ENCODE measurements around the gene HYLS1.
A peak's percentile ranks its signal among the peaks of the same experiment; 100 is the strongest.
"Not testable (repeated sequence)": the region's sequence is repeated elsewhere in the genome, so short reads cannot be mapped to it uniquely, and the experiment has no call there.

HYLS1 gene, protein sequence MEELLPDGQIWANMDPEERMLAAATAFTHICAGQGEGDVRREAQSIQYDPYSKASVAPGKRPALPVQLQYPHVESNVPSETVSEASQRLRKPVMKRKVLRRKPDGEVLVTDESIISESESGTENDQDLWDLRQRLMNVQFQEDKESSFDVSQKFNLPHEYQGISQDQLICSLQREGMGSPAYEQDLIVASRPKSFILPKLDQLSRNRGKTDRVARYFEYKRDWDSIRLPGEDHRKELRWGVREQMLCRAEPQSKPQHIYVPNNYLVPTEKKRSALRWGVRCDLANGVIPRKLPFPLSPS

DNA sequence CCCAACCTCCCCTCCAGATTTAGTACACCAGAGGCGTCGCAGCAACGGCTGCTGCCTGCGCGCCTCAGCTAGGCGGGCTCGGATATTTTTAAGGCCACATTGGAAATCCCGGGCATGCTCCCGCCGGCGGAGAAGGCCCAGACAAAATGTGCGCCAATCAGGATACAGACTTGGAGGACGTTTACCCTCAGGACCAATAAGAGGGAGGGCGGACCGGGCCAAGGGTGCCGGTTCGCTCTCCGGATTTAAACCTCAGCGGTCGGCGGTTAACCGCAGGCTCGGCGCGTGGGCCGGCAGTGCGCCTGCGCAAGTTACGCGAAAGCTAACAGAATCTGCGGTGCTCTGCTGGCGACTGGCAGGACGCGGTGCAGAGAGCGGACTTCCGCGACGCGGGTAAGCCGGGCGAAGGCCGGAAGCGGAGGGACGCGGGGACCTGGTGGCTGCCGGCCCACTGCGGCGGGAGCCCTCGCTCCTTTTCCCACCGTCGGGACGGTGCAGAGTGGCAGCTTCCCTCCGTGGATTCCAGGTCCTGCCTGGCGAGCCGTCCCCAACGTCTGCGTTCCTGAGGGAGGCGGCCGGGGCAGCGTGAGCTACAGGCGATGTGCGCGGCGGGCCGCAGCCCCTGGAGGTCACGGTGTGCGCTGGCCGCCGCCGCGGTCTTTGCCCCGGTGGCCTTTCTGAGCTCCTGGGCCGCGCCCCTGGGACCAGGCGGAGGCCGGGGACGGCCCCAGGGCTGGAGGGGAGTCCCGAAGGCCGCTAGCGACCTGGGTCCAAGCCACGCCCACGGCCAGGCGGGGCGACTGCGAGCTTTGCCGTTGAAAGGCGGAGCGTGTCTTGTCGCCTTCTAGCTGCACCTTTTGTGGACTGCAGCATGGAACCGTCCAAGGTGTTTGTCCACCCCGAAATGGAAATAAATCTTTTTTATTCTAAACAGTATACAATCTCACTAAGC is at the start of gene HYLS1:
HYLS1 (plus strand) TSS at position 296 of the 952 bp plus-strand sequence. CDS start 11,701 bp downstream, outside the sequence.
- DNase-seq (ENCODE audit: low spot score), result peak; percentile 65

DNA sequence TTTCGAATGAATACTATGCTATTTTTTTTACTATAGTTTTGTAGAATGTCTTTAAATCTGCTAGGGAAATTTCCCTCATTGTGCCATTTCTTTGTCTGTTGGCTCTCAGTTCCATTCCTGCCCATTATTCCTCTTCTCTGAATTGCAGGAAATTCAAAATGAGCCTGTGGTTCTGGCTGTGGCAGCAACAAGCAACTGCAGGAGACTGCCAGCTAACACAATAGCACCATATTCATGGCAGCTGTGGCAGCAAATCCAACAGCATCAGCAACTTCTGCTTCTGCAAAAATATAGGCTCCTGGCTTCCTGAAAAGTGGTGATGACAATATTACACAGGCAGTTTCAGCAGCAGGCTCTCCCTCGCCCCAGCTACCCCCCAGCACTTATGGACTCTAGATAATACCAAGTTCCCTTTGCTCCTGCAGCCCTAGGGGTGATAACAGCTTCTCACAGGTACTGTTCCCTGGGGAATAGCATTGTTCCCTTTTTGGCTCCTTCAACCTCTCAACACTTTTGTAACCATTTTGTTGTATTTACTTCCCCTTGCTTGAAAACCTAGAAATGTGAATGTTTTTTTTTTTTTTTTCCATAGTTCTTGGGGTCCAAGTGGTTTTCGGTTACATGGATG is 45.0 kb upstream of the HYLS1 start:
- DNase-seq (ENCODE audit: low spot score), result no peak

DNA sequence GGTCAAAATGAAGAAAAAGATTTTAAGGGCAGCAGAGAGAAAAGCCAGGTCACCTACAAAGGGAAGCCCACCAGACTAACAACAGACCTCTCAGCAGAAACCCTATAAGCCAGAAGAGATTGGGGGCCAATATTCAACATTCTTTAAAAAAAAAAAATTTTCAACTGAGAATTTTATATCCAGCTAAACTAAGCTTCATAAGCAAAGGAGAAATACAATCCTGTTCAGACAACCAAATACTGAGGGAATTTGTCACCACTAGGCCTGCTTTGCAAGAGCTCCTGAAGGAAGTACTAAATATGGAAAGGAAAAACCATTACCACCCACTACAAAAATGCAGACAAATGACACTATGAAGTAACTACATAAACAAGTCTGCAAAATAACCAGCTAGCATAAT is 41.3 kb upstream of the HYLS1 start:
- DNase-seq (ENCODE audit: low spot score), result no peak

DNA sequence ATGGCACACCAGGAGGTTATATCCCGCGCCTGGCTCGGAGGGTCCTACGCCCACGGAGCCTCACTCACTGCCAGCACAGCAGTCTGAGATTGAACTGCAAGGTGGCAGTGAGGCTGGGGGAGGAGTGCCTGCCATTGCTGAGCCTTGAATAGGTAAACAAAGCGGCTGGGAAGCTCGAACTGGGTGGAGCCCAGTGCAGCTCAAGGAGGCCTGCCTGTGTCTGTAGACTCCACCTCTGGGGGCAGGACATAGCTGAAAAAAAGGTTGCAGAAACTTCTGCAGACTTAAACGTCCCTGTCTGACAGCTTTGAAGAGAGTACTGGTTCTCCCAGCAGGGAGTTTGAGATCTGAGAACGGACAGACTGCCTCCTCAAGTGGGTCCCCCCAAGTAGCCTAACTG is 29.8 kb upstream of the HYLS1 start:
- DNase-seq (ENCODE audit: low spot score), result not testable (repeated sequence)

- DNase-seq (ENCODE audit: low spot score), result not testable (repeated sequence)
Observed at GRCh38 chr11:125862786-125863185, 24.7 kb upstream of the HYLS1 start.

DNA sequence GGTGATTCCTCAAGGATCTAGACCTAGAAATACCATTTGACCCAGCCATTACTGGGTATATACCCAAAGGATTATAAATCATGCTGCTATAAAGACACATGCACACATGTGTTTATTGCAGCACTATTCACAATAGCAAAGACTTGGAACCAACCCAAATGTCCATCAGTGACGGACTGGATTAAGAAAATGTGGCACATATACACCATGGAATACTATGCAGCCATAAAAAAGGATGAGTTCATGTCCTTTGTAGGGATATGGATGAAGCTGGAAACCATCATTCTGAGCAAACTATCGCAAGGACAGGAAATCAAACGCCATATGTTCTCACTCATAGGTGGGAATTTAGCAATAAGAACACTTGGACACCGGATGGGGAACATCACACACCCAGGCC is 22.1 kb upstream of the HYLS1 start:
- DNase-seq (ENCODE audit: low spot score), result not testable (repeated sequence)

- DNase-seq (ENCODE audit: low spot score), result no peak
Observed at GRCh38 chr11:125869521-125869920, 17.9 kb upstream of the HYLS1 start.

DNA sequence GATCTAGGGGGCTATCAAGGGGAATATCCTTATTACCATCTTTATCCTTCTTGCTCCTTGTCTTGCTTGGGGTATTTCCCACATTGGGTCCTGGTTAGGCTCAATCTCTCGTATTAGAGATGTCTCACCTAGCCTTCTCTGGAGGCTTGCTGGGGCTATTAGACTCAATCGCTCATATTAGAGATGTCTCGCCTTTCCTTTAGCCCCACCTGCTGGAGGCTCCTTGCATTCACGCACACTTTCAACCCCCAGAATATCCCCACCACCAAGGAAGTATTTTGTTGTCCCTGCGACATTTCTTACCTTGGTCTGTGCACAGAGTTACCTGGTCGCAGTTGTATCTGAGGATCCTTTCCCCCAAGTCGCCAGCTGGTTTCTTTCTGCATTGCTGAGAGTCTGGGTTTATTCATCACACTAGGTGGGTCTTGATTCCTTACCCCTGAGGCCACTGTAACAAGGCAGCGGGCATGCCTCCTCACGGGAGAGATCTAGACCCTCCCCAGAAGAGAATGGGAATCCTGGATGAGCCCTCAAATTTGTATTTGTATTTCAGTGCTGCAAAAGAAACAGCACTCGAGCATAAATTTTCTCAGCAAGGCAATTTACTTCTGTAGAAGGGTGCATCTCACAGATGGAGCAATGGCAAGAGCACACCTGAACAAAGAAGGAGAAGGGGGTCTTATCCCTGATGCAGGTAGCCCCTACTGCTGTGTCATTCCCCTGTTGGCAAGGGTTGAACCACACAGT is 15.9 kb upstream of the HYLS1 start:
- DNase-seq (ENCODE audit: low spot score), result peak; percentile 39

DNA sequence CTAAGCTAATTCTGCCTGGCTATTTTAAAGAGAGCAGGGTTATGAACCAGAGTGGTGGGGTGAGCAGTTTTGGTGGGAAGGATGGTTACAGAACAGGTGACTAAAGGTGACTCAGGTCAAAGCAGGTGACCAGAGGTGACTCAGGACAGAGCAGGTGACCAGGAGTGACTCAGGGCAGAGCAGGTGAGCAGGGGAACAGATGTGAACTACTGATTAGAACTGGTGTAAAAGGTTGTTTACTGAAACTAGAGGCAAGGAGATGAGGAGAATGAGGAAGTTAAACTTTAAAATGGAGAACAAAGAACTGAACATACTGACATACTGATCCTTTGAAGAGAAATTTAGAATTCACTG is 15.4 kb upstream of the HYLS1 start:
- DNase-seq (ENCODE audit: low spot score), result no peak

DNA sequence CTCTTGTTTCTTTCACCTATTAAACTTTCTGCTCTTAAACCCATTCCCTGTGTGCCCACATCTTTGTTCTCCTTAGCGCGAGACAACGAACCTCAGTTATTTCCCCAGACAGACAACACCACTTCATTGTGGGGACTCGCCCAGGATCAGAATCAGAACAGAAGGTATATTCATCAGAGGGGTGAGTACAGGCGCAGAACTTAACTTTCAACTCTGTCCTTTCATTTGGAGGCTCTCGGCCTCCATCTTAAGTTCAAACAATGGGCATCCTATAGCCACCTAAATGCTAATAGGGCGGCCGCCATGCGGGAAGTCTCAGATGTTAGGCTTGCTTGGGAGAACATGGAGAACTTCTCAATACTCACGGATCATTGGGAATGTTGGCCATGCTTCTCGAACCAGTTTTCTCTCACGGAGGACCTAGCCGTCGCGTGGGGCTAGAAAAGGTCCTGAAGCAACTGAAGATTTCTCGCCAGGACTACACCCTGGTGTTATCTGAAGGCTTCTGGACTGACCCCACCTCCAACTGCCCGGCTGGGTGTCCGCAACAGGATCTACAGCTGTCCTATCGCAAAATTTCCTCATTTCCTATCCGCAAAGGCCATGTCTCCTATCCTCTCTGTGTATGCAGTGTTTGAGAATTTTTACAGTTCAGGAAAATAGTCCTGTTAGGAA is 13.4 kb upstream of the HYLS1 start:
- no peak for DNase-seq (ENCODE audit: low spot score)

- DNase-seq (ENCODE audit: low spot score), result peak; percentile 55
Observed at GRCh38 chr11:125874556-125875124, 12.8 kb upstream of the HYLS1 start.

- no peak for DNase-seq (ENCODE audit: low spot score)
Observed at GRCh38 chr11:125881291-125881690, 6.2 kb upstream of the HYLS1 start.

- DNase-seq (ENCODE audit: low spot score), result no peak
Observed at GRCh38 chr11:125883375-125883774, 4.1 kb upstream of the HYLS1 start.

- no peak for DNase-seq (ENCODE audit: low spot score)
Observed at GRCh38 chr11:125886997-125887372, 483 bp upstream of the HYLS1 start.

GRCh38 chr11:125890447-125891100 is 3.1 kb downstream of the HYLS1 start:
- DNase-seq (ENCODE audit: low spot score), result no peak

DNA sequence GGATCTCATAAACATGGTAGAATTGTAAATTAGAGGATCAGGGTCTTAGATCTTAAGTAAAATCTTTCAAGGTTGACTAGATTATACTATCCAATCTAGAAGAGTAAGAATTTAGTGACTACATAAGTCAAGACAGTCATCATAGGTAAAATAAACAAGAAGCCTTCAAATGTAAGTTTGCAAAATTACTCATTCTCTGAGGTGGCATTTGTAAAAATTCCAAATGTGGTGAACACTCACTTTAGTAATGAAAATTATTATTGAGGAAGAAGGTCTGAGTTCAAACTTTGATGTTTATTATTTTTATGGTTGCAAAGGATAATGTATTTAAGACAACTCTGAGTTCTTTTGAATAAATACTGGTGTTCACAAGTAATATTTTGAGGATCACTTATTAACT is 4.6 kb downstream of the HYLS1 start:
- DNase-seq (ENCODE audit: low spot score), result no peak

DNA sequence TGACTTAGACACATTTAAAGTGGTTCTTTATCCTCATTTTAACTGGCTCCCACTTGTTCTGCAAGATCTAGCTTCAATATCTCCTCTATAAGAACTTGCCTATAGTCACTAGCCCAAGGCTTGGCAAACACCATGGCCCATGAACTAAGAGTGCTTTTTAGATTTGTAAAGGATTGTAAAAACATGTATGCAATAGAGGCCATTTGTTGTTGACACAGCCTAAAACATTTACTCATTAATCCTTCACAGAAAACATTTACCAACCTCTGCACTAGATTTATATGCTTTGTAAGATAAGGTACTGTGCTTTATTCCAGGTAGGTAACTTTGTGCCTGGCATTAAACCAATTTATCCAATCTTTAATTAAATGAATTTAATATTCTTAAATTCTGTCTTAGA is 5.5 kb downstream of the HYLS1 start:
- no peak for DNase-seq (ENCODE audit: low spot score)

DNA sequence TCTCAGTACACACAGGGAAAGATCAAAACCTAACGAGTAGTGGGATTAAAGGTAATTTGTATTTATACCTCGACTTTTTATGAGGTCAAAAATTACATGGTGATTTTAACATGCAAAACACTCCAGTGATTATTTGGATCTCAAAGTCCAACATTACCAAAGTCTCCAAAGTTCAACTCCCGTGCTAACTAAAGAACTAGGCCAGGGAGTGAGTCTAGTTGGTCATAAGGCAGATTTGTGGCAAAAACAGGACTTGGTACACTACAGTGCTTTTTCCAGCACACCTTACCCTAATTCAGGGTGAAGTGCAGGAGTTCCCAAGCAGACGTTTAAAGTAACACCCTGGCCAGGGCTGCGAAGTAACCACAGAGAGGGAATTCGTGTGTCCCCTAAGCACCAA is 14.4 kb downstream of the HYLS1 start:
- no peak for DNase-seq (ENCODE audit: low spot score)

DNA sequence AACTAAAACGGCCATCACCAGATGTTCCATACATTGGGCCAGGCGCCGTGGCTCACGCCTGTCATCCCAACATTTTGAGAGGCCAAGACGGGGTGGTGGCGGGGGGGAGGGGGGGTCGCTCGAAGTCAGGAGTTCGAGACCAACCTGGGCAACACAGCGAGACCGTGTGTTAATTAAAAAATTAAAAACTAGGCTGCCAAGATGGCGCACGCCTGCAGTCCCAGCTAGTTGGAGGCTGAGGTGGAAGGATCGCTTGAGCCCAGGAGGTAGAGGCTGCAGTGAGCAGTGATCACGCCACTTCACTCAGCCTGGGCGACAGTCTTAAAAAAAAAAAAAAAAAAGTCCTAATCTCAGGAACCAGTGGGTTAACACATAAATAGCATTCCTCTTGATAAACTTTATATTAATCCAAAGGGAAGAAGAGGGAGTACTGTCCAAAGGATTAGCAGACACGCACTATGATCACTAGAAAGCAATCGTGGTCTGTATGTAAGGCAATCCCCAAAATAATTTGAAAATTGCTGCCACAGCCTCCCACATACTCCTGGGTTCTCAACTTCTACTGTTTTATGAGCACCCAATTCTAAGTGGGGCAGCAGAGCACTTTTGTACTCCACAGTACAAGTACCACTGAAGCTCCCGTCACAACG is 14.9 kb downstream of the HYLS1 start:
- DNase-seq (ENCODE audit: low spot score), result peak; percentile 19
